Measurements from ENCODE around the gene NPAS1. TPM values are rescaled to one million over a fixed set of nuclear protein-coding genes. Genes with fewer than 3 reads are reported as not detected.
A peak's percentile ranks its signal among the peaks of the same experiment; 100 is the strongest.

The NPAS1 gene
- total RNA-seq, 1 experiment from 2014 or later = 1.4 TPM

- no peak for DNase-seq
- intact Hi-C loops (cut with micrococcal nuclease; ENCODE audit: unreplicated experiment) = no loop called here
- ChIA-PET CTCF (no interaction called here), POLR2A (ENCODE audit: unreplicated experiment) (no interaction called here)
- Histone ChIP-seq H3K27ac (no peak overlapping the region), H3K36me3 (ENCODE audit: low read depth) (peaks cover 6% of the 10 kb centered on the region; the same call in 1 of the 2 replicates), H3K9me2 (ENCODE audit: insufficient read depth) (no peaks in the 10 kb centered on the region), H3F3A (ENCODE audit: insufficient read depth, low read depth) (peaks cover 21% of the 10 kb centered on the region; the same call in 1 of the 2 replicates), H3K4me3 (no peak overlapping the region), H3K27me3 (ENCODE audit: insufficient read depth, low read depth) (no peaks in the 10 kb centered on the region), H3K9me3 (ENCODE audit: insufficient read depth, low read depth) (no peaks in the 10 kb centered on the region), H4K20me1 (ENCODE audit: insufficient read depth) (peaks cover 44% of the 10 kb centered on the region), H3K4me2 (no peak overlapping the region), H3K79me2 (ENCODE audit: low read depth) (peaks cover 33% of the 10 kb centered on the region), H2AFZ (no peak overlapping the region), H3K4me1 (replicated peaks; ENCODE audit: insufficient read depth) (peaks cover 14% of the 10 kb centered on the region)
- BruUV-seq (replicated peaks) = no TSS peak
- TF ChIP-seq CTCF (conservative IDR thresholded peaks at IDR 0.05) (no peak), EZH2 (IDR thresholded peaks at IDR 0.05; ENCODE audit: low read depth) (no peak)
Observed at GRCh38 chr19:46983097-46983496, 36.5 kb upstream of the NPAS1 start.

GRCh38 chr19:46984077-46985010 is 35.3 kb upstream of the NPAS1 start:
- Histone ChIP-seq H3K4me1 (replicated peaks; ENCODE audit: insufficient read depth) (peaks cover 12% of the 10 kb centered on the region), H3K27ac (no peak overlapping the region), H3K79me2 (ENCODE audit: low read depth) (peaks cover 29% of the 10 kb centered on the region), H3K27me3 (ENCODE audit: insufficient read depth, low read depth) (no peaks in the 10 kb centered on the region), H3K4me2 (0 out of 2 replicates have a peak overlapping the region, but pooled peaks have one; percentile 8), H2AFZ (no peak overlapping the region), H3F3A (ENCODE audit: insufficient read depth, low read depth) (peaks cover 21% of the 10 kb centered on the region; the same call in 1 of the 2 replicates), H4K20me1 (ENCODE audit: insufficient read depth) (peaks cover 44% of the 10 kb centered on the region), H3K36me3 (ENCODE audit: low read depth) (peaks cover 11% of the 10 kb centered on the region; the same call in 1 of the 2 replicates), H3K9me2 (ENCODE audit: insufficient read depth) (no peaks in the 10 kb centered on the region), H3K9me3 (ENCODE audit: insufficient read depth, low read depth) (no peaks in the 10 kb centered on the region), H3K4me3 (no peak overlapping the region)
- ChIA-PET POLR2A (ENCODE audit: unreplicated experiment) (no interaction called here), CTCF (interaction anchor here (0.5 kb wide), 1 partner anchor 121 kb away, joined by 3 read pairs; no protein-coding TSS in a partner anchor)
- intact Hi-C loops (cut with micrococcal nuclease; ENCODE audit: unreplicated experiment) = no loop called here
- peak in 1 of 2 experiments; percentile 58 for DNase-seq
- BruUV-seq (replicated peaks) = no TSS peak
- TF ChIP-seq EZH2 (IDR thresholded peaks at IDR 0.05; ENCODE audit: low read depth) = no peak
- no peak for TF ChIP-seq CTCF (conservative IDR thresholded peaks at IDR 0.05)

DNA sequence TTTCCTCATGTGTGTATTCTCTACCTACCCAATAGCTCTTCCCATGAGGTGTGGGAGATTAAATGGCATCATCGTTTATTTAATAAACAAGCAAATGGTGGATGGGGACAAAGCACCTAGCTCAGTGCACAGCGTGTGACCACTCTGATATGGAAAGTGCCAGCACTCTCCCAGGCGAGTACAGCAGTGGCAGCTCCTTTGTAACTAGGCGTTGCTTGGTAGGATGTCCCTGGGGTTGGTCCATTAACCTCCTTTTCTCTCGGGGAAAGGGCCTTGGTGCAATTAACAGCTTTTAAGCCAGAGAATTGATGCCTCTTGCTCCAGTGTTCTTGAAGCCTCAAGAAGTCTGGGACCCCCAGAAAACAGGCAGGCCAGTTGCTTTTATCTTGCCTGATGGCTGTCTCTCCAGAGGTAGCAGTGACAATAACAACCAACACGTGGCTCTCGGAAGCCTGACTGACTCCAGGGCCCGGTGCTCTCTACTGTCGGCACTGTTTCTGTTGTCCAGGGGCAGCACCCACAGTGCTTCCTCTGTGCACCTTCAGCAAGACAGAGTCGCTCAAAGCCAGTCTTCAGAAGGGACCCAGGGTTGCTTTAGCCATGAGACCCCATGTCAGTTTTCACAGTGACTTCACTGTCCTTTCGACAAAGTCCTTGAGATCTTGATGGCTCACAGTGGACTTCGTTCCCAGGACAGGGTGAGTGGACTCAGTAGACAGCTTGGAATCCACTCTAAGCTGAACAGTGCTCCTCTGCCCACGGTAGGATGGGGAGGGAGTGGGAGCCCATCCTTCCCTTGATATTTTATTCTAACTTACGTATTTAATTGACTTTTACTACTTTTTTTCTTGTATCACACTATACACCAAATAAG is 33.9 kb upstream of the NPAS1 start:
- peaks cover 23% of the 10 kb centered on the region for H3K79me2 ChIP-seq (ENCODE audit: low read depth)
- ChIA-PET CTCF (interaction anchor here (0.6 kb wide), 1 partner anchor 231 kb away, joined by 4 read pairs; no protein-coding TSS in a partner anchor), POLR2A (ENCODE audit: unreplicated experiment) (interaction anchor here (0.6 kb wide), 1 partner anchor 9 kb away, joined by 4 read pairs; no protein-coding TSS in a partner anchor)
- no peak overlapping the region for H2AFZ ChIP-seq
- BruUV-seq (replicated peaks) = no TSS peak
- TF ChIP-seq CTCF (conservative IDR thresholded peaks at IDR 0.05) (no peak), EZH2 (IDR thresholded peaks at IDR 0.05; ENCODE audit: low read depth) (no peak)
- H3K9me3 ChIP-seq (ENCODE audit: insufficient read depth, low read depth) = no peaks in the 10 kb centered on the region
- intact Hi-C loops (cut with micrococcal nuclease; ENCODE audit: unreplicated experiment) = no loop called here
- H3K36me3 ChIP-seq (ENCODE audit: low read depth) = peaks cover 11% of the 10 kb centered on the region; the same call in 1 of the 2 replicates
- no peak for DNase-seq
- H3F3A ChIP-seq (ENCODE audit: insufficient read depth, low read depth) = peaks cover 21% of the 10 kb centered on the region; the same call in 1 of the 2 replicates
- peaks cover 12% of the 10 kb centered on the region for H3K4me1 ChIP-seq (replicated peaks; ENCODE audit: insufficient read depth)
- H3K9me2 ChIP-seq (ENCODE audit: insufficient read depth) = no peaks in the 10 kb centered on the region
- peaks cover 42% of the 10 kb centered on the region for H4K20me1 ChIP-seq (ENCODE audit: insufficient read depth)
- H3K27ac ChIP-seq = no peak overlapping the region
- no peak overlapping the region for H3K4me3 ChIP-seq
- no peak overlapping the region for H3K4me2 ChIP-seq
- no peaks in the 10 kb centered on the region for H3K27me3 ChIP-seq (ENCODE audit: insufficient read depth, low read depth)

All from PC-9 (cell line).